ENCODE measurements around the gene STK24.

- TF ChIP-seq CTCF (IDR thresholded peaks at IDR 0.05; ENCODE audit: low read length) (no peak), EZH2 (optimal IDR thresholded peaks at IDR 0.05; ENCODE audit: low read depth, low read length) (no peak)
These were observed 114.0 kb downstream of the STK24 start for GRCh38 chr13:98462946-98463345.

All from MM.1S (cell line).